Testis (tissue), 3 donors: ENCODE results near the gene ADAM11. TPM values are rescaled to one million over a fixed set of nuclear protein-coding genes. Genes with fewer than 3 reads are reported as not detected.

Experiments used
- DNase-seq: peaks from one replicate; pipeline ENCODE4 v3.0.0-alpha.2; 2019
- H3K27ac ChIP-seq, 2 donors: fragments of 200-600 bp; sonication (generic); one replicate each; pipeline ENCODE4 v1.5.1; 2019
- H3K27me3 ChIP-seq: fragments of 200-600 bp; sonication (generic); one replicate; pipeline ENCODE4 v1.5.1; 2019
- H3K36me3 ChIP-seq: fragments of 200-600 bp; sonication (generic); one replicate; pipeline ENCODE4 v1.5.1; 2017; ENCODE audit warnings: low read depth; ENCODE audit errors: missing control alignments
- H3K4me1 ChIP-seq: fragments of 200-600 bp; sonication (generic); one replicate; pipeline ENCODE4 v1.5.1; 2019
- H3K4me3 ChIP-seq, 2 donors: fragments of 200-600 bp; sonication (generic); one replicate each; pipeline ENCODE4 v1.5.1; 2017 to 2019
- H3K9me3 ChIP-seq: fragments of 200-600 bp; sonication (generic); one replicate; pipeline ENCODE4 v1.5.1; 2017
- POLR2A ChIP-seq: fragments of 450-650 bp; IDR thresholded peaks from one replicate; pipeline ENCODE4 v1.6.1; 2017; ENCODE audit warnings: antibody characterized with exemption, mild to moderate bottlenecking, moderate library complexity
- WGBS, 2 donors: methylation state at CpG; one replicate each; pipeline ENCODE4 v1.1.5; 2018; 5-methylcytosine and 5-hydroxymethylcytosine counted together
- intact Hi-C: fragments of 100-400 bp; cut with DNase I; formaldehyde crosslinking; loops from one replicate; pipeline ENCODE4 v1.15.1; 2023; ENCODE audit warnings: low total_unique reads
- polyA plus RNA-seq: library from polyadenylated mRNA; stranded (reverse); fragments of 350-450 nt; fragmentation: Illumina TruSeq; extraction: RNeasy Lipid Tissue Mini Kit (QIAGEN cat#74804); gene quantifications from one replicate; pipeline ENCODE4 v1.2.3, GENCODE V29; 2014; ENCODE audit warnings: low read depth, low replicate concordance; ENCODE audit not compliant: insufficient read depth
- total RNA-seq, 2 donors: library from RNA; depleted of rRNA; stranded (reverse); fragments of >200 nt; gene quantifications; one replicate each; pipeline ENCODE4 v1.2.3, GENCODE V29; 2016
- TF ChIP-seq, protein P1 (sequence below), 3 experiments: fragments of 450-650 bp in 2 of 3; fragments of 200-600 bp in 1 of 3; sonication (generic) in 1 of 3; IDR thresholded peaks; one replicate each; pipeline ENCODE4 v1.5.1; 2016 to 2019; ENCODE audit warnings: antibody characterized with exemption in 3 of 3, mild to moderate bottlenecking in 2 of 3, moderate library complexity in 1 of 3

The ADAM11 gene
- total and polyA plus RNA-seq, 3 donors from 2014 or later: 4.9 to 7.6 (median 7.6) TPM

DNA sequence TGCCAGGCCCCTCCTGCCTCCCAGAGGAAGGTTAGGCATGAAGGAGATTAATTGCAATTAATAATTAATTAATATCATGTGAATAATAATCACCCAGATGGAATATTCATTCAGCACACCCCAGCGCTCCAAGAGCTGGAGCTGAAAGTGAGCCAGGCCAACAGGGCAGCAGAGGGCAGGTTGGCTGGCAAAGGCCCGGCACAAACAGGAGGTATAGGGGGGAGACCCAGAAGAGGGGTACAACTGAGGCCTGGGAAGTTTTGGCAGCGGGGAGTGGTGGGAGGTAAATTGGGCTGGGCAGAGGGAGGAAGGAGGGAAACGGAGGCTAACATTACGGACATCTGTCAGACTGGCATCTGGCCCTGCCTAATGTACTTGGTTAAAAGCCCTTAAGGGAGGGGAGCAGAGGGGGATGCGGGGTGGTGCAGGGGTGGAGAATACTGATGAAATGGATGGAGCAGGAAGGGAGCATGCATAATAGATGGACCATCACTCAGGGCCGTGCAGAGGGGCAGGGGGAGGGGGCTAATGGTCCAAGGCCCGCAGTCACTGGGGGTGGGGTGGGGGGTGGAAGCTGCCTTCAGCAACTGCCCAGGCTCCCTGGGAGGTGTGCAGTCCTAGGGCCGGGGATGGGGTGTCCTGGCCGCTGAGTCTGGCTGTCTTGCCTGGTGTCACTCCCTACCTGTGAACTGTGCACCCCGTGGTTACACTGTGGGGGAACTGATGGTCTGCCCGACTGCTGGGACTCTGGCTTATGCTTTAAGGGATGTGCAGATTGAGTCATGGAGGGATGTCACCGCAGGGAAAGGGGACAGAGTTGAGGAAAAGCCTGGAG is 1.9 kb downstream of the ADAM11 start:
- no peak overlapping the region for H3K4me3 ChIP-seq
- 84 to 92% methylated on average over 13 of the region's 13 CpGs for WGBS, 2 donors
- no peak for DNase-seq
- peaks cover 9% of the 10 kb centered on the region for H3K4me1 ChIP-seq
- TF ChIP-seq, protein P1, sequence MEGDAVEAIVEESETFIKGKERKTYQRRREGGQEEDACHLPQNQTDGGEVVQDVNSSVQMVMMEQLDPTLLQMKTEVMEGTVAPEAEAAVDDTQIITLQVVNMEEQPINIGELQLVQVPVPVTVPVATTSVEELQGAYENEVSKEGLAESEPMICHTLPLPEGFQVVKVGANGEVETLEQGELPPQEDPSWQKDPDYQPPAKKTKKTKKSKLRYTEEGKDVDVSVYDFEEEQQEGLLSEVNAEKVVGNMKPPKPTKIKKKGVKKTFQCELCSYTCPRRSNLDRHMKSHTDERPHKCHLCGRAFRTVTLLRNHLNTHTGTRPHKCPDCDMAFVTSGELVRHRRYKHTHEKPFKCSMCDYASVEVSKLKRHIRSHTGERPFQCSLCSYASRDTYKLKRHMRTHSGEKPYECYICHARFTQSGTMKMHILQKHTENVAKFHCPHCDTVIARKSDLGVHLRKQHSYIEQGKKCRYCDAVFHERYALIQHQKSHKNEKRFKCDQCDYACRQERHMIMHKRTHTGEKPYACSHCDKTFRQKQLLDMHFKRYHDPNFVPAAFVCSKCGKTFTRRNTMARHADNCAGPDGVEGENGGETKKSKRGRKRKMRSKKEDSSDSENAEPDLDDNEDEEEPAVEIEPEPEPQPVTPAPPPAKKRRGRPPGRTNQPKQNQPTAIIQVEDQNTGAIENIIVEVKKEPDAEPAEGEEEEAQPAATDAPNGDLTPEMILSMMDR (IDR thresholded peaks at IDR 0.05): no peak
- TF ChIP-seq POLR2A: no peak
- H3K36me3 ChIP-seq: no peaks in the 10 kb centered on the region
- intact Hi-C loops: no loop called here
- H3K27ac ChIP-seq: no peak overlapping the region
- H3K9me3 ChIP-seq: no peaks in the 10 kb centered on the region
- no peaks in the 10 kb centered on the region for H3K27me3 ChIP-seq

DNA sequence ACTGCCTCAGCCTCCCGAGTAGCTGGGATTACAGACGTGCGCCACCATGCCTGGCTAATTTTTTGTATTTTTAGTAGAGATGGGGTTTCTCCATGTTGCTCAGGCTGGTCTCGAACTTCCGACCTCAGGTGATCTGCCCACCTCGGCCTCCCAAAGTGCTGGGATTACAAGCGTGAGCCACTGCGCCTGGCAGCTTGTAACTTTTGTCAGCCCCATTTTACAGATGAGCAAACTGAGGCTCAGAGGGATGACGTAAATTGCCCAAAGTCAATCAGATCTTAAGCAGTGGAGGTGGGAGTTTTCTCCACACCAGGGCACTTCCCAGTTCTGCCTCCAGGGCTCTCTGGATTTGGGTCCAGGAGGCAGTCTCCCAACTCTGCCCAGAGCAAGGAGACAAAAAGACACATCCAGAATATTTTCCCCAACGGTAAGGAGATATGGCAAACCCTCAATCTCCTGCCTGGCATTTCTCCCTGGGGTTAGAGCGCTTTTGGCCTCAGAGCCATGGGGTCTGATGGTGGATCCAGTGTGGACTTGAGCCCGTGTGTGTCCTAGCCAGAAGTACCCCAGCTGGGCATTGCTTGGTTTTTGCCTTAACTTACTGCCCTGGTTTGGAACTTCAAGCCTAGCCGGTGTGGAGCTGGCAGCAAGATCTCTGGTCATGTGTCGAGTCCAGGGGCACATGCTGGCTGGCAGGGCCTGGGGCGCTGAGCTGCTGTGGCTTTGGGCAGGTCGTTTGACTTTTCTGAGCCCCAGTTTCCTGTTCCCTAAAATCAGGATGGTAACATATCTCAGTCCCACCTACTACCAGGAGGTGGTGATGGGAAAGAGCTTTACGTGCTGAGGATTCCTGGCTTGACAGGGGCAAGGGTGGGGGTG is 3.4 kb downstream of the ADAM11 start:
- Histone ChIP-seq H3K27ac (no peak overlapping the region), H3K36me3 (no peaks in the 10 kb centered on the region), H3K4me3 (no peak overlapping the region), H3K27me3 (no peaks in the 10 kb centered on the region), H3K4me1 (peaks cover 9% of the 10 kb centered on the region), H3K9me3 (no peaks in the 10 kb centered on the region)
- no peak for TF ChIP-seq POLR2A
- TF ChIP-seq, protein P1 (IDR thresholded peaks at IDR 0.05): no peak
- intact Hi-C loops: no loop called here
- 78 to 81% methylated on average over 17 of the region's 17 CpGs for WGBS, 2 donors
- DNase-seq: no peak

DNA sequence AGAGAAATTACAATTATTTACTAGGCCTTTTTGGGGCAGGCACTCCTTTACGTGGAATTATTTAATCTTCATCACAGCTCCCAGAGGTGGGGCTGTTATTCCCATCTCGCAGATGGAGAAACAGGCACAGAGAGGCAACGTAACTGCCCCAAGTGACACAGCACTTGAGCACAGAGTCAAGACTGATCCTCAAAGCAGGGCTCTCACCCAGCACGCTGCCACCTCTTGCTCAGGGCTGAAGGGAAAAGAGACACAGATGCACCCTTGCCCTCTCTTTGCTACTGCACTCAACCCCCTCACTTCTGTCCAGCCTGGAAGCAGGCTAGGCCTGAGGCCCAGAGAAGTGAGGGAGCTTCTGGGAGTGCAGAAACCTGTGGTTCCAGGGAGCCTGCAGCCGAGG is 4.4 kb downstream of the ADAM11 start:
- Histone ChIP-seq H3K36me3 (no peaks in the 10 kb centered on the region), H3K4me3 (no peak overlapping the region), H3K9me3 (no peaks in the 10 kb centered on the region), H3K27me3 (no peaks in the 10 kb centered on the region), H3K4me1 (peaks cover 9% of the 10 kb centered on the region), H3K27ac (no peak overlapping the region)
- 85 to 94% methylated on average over 5 of the region's 5 CpGs for WGBS, 2 donors
- no peak for DNase-seq
- intact Hi-C loops: no loop called here
- TF ChIP-seq POLR2A: no peak
- TF ChIP-seq, protein P1 (IDR thresholded peaks at IDR 0.05): no peak

DNA sequence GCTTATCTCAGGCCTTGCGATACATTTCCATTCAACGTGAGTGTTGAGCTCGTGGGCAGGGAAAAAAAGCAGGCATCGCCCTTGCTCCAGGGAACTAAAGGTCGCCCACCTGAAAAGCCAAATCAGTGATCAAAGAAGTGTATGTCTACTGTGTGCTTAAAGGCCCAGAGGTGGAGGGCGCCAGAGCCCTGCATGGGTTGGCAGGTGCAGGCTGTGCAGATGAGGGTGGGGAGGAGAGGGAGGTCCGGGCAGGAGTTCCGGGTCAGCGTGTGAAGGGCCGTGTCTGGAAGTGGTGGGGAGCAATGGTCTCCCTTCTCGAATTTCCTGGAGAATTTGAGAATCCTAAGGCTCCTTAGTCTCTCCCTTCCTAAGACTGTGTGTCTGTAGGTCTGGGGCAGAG is 7.2 kb downstream of the ADAM11 start:
- H3K27ac ChIP-seq: no peak overlapping the region
- no peak for TF ChIP-seq POLR2A
- TF ChIP-seq, protein P1 (IDR thresholded peaks at IDR 0.05): no peak
- WGBS, 2 donors: 82 to 87% methylated on average over 11 of the region's 11 CpGs

More for the DNA sequence above, 7.2 kb downstream of the ADAM11 start:
- intact Hi-C loops: no loop called here
- H3K4me3 ChIP-seq: no peak overlapping the region
- H3K9me3 ChIP-seq: no peaks in the 10 kb centered on the region
- no peak for DNase-seq
- no peaks in the 10 kb centered on the region for H3K36me3 ChIP-seq
- H3K4me1 ChIP-seq: no peaks in the 10 kb centered on the region
- H3K27me3 ChIP-seq: no peaks in the 10 kb centered on the region
